Occipital lobe (tissue), 2 donors: ENCODE measurements around the gene LRRC3C. TPM values are rescaled to one million over a fixed set of nuclear protein-coding genes. Genes with fewer than 3 reads are reported as not detected.
"Not testable (repeated sequence)": the region's sequence is repeated elsewhere in the genome, so short reads cannot be mapped to it uniquely, and the experiment has no call there.

Experiments
- DNase-seq: peaks from one replicate; lab custom pipeline; 2025; lab: John Stamatoyannopoulos, UW
- total RNA-seq: library from RNA; depleted of rRNA; stranded (reverse); fragments of >200 nt; gene quantifications from one replicate; pipeline ENCODE4 v1.2.3, GENCODE V29; 2014

Gene LRRC3C
- total RNA-seq, 1 donor from 2014 or later = not detected

GRCh38 chr17:39946551-39947330 lies 19.2 kb downstream of the LRRC3C start:
- no peak for DNase-seq

DNA sequence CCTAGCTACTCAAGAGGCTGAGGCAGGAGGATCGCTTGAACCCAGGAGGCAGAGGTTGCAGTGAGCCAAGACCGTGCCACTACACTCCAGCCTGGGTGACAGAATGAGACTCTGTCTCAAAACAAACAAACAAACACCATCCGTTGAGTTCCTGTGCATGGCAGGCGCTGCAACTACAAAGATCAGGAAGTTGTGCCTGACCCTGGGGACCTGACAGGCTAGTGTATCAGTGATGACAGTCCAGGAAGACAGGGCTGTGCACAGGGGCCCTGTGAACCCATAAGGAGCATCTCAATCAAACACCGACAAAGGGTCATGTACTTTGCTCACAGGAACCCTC lies 20.9 kb downstream of the LRRC3C start:
- not testable (repeated sequence) for DNase-seq

DNA sequence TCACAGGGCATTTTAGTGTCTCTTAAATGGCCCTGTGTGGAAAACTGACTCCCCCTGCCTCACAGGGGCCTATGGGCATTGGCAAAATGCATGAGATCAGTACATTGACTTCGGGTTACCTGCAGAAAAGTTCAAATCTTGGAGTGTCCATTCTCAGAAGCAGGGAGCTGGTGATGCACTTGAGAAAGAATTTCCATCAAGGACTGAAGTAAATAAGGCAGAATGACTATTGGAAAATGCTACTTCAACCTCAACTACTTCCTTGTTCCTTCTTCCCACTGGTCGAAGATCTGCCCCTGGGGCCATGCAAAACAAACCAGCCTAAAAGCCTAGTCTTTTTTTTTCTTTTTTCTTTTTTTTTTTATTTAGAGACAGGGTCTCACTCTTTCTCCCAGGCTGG lies 21.5 kb downstream of the LRRC3C start:
- no peak for DNase-seq

DNA sequence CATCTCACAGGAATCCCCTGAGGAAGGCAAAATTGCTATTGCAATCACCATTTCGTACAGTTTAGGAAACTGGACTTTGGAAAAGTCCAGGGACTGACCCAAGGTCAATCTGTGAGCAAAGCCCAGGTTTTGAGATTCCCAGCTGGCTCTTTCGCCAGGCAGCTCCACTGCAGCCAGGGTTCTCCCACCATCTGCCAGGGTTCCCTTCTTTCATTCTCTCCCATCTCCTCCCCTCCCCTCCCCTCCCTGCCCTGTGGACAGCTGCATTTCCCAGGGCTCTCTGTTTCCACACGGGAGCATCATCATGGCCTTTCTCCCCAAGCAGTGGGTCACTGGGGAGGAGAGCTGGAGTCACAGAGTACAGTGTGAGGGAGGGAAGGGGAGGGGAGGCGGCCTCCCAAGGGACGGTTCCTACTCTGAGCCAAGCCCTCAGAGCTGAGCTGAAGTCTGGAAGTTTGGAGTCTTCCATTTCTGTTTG lies 23.4 kb downstream of the LRRC3C start:
- DNase-seq = no peak

GRCh38 chr17:39951924-39952679 lies 24.6 kb downstream of the LRRC3C start:
- DNase-seq = no peak

- DNase-seq = peak; percentile 99
Measured at GRCh38 chr17:39952680-39953470, 25.3 kb downstream of the LRRC3C start.

- DNase-seq = no peak
Measured at GRCh38 chr17:39953471-39953888, 25.9 kb downstream of the LRRC3C start.

GRCh38 chr17:39954876-39955275 lies 27.3 kb downstream of the LRRC3C start:
- DNase-seq = no peak

DNA sequence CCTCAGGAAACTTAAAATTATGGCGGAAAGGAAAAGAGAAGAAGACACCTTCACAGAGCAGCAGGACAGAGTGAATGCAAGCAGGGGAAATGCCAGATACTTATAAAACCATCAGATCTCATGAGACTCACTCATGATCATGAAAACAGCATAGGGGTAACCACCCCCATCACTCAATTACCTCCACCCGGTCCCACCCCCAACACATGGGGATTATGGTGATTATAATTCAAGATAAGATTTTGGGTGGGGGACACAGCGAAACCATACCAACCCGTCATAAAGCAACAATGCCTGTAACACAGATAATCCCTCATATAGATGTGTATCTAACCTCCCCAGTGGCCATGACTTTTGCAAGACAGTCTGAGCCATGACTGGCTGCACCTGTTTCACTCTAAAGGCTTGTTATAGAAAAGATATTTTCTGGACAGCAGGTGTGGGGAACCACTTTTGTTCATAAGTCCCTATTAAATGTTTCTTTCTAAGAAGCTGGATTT lies 28.2 kb downstream of the LRRC3C start:
- no peak for DNase-seq

DNA sequence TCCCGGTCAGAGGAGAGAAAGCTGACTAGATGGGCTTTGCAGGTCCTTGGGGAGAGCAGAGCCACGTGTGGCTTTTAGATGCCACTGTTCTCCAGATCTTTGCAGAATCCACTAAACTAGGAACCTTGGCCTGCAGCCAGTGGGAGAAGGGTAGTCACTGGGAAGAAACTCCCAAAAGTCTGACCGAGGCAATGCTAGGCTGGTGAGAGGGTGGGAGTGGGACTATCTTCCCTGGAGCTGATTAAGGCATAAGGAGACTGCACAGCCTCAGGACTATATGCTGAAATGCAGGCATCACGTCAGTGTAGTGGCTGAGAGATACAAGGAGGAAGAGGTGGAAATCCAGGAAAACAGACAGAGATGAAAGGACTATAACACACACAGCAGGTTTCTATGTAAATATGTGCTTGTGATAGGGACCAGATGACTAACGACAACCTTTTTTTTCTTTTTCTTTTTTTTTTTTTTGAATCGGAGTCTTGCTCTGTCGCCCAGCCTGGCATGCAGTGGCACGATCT lies 33.1 kb downstream of the LRRC3C start:
- DNase-seq = no peak

- DNase-seq = no peak
Measured at GRCh38 chr17:39962642-39963220, 35.2 kb downstream of the LRRC3C start, which contains the start of gene GSDMA. Gene GSDMA (plus strand): TSS chr17:39963004. CDS start chr17:39965688, 2,684 bp downstream.

DNA sequence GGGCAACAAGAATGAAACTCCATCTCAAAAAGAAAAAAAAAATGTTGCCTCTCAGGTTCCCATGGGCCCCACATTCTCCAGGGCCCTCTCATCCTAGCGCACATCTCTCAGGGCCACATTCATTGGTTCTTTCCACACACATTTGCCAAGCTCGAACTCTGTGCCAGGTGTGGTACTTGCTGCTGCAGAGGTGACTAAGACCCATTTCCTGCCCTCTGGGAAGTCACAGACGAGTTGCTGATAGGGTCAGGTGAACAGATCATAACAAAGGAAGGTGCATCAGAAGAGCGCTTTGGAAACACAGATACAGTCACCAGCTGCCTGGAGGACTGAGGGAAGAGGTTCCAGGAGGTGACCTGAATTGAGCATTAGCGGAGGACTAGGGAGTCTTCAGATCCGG lies 36.3 kb downstream of the LRRC3C start:
- no peak for DNase-seq

GRCh38 chr17:39965017-39965699 lies 37.6 kb downstream of the LRRC3C start:
- no peak for DNase-seq

DNA sequence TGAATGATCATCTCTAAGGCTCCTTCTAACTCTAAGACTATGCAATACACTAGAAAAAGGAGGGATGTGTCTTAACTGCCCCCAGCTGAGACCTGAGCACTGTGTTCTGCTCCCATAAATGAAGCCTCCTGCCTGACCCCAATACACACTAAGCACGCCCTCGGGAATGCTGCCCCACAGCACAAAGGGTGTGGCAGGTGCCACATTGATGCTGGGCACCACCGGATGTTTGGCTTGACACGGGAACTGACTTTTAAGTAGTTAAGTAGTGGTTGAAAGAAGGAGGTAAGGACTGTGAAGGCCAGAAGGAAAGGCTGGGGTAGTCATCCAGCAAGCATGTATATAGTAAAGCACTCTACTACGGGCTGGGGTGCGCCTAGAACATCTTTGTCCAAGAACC lies 39.2 kb downstream of the LRRC3C start:
- DNase-seq = no peak

DNA sequence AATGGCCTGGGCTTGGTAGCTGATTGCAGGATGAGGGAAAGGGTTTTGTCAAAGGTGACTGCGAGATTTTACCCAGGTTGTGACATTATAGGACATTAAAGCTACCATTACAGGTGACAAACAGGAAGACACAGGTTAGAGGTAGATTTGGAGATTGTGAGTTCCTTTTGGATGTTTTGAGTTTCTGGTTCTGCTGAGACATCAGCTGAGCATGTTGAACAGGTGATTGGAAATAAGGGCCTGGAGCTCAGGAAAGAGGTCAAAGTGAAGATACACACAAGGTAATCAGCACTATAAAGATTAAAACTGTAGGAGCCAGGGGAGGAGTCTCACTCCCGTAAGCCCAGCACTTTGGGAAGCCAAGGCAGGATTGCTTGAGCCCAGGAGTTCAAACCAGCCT lies 41.2 kb downstream of the LRRC3C start:
- no peak for DNase-seq

DNA sequence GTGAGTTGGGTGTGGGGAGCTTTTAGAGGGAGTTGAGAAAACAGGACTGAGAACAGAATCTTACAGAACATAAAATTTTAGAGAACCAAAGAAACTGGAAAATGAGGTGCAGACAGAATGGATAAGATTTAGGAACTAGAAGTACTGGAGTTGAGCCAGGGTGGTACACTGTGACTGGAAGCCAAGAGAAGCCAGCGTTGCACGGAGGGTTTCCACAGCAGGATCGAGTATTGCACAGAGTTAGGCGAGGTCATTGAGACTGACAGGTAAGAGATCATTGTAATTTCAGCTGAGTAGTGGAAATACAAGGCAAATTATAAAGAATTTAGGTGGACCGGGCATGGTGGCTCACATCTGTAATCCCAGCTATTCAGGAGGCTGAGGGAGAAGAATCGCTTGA lies 41.8 kb downstream of the LRRC3C start:
- DNase-seq = no peak

DNA sequence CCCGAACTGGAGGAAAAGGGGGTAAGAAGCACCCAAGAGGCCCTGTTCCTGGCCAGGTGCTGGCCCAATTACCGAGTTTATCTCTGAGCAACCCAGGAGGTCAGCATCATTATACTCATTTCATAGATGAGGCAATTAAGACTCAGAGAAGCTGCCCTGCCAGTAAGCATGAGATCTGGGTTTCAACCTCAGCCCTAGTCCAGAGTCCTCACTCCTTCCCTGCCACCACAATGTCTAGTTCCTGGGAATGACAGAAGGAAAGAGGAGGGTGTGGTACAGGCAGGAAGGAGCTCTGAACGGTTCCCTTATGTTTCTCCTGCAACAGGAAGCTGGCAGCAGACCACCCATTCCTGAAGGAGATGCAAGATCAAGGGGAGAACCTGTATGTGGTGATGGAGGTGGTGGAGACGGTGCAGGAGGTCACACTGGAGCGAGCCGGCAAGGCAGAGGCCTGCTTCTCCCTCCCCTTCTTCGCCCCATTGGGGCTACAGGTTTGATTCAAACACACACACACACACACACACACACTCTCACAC lies 42.7 kb downstream of the LRRC3C start:
- DNase-seq = no peak

DNA sequence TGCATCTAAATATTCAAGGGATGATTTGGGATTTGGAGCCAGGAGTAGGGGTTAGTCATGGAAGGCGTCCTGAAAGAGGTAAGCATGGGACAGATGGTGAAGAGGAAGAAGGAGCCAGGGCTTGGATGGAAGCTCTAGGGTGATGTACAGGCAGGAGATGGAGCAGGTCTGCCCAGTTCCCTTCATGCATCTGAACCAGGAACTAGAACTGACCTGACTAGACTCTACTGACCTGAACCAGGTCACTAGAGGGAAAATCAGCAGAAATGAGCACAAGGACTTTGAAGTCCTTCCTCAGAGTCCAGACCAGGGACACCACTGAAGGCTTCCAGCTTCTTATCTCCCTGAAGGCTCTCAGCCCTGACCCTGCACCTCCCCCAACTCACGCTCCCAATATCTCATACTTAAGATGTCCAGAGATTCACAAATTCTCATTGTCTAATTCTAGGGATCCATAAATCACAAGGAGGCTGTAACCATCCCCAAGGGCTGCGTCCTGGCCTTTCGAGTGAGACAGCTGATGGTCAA lies 43.6 kb downstream of the LRRC3C start:
- no peak for DNase-seq

DNA sequence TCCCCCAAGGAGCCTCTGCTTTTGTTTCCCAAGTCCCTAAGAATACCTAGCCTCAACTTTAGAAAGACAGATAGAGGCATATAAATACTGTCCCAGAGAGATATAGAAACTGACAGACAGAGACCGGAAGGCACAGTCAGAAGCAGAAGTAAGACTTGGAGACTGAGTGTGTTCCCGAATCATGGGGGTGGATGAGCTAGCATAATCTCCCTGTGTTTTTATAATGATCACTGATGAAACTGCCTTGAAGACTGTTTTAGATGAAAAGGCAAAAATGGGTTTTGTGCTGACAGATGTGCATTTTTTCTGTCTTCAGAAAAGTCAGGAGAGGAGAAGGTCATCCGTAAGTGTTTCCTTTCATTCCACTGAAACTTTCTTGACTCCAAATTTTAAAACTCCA lies 44.7 kb downstream of the LRRC3C start:
- no peak for DNase-seq

DNA sequence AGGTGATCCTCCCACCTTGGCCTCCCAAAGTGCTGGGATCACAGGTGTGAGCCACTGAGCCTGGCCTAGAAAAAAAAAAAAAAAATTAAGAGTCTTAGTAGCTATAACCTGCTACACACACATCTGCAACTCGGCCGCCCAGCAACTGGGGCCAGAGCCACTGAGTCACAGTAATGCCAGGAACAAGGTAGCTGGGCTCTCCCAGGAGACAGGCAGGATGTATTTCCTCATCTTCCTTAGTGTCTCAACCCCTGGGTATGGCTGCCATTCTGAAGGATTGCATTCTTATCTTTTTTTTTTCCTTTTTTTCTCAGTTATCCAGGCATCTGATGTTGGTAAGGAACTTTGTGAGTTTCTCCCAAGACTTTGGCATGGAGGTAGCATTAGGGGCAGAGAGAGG lies 46.0 kb downstream of the LRRC3C start:
- DNase-seq = no peak
